ENCODE results near the gene SPINT2. TPM values are rescaled to one million over a fixed set of nuclear protein-coding genes. Genes with fewer than 3 reads are reported as not detected.

Gene SPINT2
- polyA plus RNA-seq, 3 donors, result 304 to 350 (median 332) TPM

DNA sequence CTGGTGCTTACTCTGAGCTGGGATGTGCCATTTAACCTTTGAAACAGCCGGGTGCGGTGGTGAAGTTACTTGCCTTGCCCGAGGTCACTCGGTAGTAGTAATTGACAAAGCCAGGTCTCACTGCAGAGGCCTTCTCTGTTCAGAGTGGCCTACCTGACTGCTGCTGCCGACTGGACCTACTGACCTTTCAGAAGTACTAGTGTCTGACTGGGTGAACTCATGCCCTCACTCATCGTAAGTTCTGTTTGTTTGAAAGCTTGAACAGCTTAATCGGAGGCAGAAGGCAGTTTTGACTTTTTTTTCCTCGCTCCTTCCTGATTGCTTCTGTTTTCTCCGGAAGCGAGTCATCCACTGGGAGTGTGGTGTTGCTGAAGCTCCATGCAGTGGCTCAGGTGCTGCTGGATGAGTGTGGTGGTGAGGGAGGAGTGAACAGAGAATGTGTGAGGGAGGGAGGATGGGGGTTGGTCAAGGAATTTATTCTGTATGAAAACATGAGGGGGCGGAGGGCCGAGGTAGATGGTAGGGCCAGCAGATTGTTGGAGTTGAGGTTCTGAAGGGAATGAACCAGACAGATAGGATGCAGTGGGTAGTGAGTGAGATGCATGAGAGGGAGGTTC is 2.7 kb downstream of the SPINT2 start:
- no peak for DNase-seq (ENCODE audit: low read depth in 3 of 3, low spot score in 2 of 3)

DNA sequence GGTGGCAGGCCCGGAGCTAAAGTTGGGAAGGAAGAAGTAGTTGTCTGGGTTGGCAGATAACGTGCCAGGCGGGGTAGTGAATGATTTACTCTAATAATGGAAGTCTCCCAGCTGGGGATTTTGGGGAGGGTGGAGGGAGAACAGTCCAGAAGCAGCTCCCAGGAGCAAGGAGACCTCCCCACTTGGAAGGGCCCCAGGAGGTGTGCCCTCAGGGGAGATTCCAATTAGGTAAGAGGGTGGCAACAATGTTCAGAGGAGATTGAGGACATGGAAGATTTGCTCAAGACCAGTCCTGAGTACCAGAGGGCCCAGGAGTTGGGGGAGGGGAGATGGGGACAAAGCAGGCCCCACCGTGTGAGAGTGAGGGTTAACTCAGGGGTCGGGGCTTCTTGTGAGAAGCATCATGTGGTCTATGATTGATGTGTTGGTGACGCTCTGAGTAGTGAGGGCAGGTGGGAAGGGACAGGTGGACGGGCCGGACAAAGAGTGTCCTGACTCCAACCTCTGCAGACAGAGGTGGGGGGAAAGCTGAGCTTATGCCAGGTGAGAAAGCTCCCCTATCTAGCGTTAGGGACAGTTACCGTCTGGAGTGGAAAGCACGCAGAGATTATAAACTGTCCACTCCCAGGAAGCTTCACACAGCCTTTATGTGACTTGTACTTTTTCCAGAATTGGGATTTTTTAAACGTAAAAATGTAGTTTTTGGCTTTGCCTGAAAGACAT is 3.5 kb downstream of the SPINT2 start:
- no peak for DNase-seq (ENCODE audit: low read depth in 3 of 3, low spot score in 2 of 3)

DNA sequence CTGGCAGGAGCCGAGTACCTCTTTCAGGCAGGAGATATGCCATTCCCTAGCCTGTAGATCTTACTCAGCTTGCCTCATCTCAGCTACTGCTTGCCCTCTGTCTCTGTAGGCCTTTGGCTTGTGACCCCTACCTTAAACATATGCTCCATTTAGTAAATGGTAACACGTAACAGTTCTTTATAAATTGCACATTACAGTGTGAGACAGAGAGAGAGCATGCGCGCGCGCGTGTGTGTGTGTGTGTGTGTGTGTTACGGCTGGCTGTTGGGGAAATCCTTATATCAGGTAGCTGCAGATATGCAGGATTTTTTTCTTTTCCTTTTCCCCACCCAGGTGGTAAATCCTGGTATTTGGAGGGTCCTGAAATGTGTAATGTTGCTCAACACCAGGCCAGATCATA is 4.2 kb downstream of the SPINT2 start:
- DNase-seq (ENCODE audit: low read depth in 3 of 3, low spot score in 2 of 3), result no peak

DNA sequence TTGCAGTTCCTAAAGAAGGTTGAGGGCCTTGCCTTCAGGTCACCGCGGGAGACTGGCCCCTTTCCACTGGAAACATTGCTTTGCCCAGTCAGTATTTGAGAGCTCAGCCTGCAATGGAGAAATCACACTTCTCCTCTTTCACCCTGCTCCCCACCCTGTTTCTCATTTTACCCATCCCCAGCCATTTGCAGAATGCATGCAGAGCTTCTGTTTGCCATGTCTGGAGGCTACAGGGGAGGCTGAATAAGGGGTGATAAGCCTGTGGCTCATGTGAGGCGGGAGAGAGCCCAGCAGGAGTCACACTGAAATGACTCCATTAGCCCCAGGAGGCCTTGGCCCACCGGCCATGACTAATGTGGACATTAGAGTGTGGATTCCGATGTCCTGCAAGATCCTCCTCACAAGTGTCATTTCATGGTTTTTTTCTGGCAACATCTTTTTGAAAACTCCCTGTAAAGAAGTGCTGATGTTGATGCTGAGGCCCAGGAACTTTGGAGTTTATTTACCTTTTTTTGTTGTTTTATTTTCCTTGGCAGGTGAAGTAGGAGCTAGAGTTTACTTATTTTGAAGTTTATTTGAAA is 6.3 kb downstream of the SPINT2 start:
- no peak for DNase-seq (ENCODE audit: low read depth in 3 of 3, low spot score in 2 of 3)

DNA sequence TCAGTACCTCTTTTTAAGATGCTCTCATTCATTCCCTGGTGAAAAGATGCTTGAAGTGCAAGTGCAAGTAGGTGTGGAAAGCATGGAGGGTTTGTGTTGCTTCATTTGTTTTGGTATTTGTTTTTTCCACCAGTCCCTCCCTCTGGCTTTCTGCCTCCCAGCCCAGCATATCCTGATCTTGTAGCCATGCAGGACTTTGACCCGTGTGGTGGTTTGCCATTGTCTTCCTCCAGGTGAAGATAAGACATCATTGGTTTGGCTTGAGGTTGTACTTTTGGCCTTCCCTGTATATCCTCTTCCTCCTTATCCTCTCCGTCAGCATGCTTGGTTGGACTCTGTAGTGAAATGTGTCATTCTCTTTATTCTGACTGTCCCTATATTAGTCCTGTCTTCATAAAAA is 9.1 kb downstream of the SPINT2 start:
- no peak for DNase-seq (ENCODE audit: low read depth in 3 of 3, low spot score in 2 of 3)

DNA sequence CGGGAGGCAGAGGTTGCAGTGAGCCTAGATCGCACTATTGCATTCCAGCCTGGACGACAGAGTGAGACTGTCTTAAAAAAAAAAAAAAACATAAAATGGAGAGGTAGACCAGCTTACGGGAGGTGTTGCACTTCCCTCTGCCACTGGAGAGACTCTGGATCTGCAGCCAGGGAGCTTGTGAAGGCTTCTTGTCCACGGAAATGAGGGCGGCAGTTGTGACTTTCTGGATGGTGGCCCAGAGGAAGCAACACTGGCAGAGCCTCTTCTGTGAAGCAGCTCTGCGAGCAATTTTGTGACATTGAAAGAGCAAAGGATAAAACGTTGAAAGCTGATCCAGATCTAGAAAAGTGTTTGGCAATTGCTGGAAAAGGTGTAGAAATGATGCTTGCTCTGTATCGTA is 10.4 kb downstream of the SPINT2 start:
- DNase-seq (ENCODE audit: low read depth in 3 of 3, low spot score in 2 of 3), result no peak

DNA sequence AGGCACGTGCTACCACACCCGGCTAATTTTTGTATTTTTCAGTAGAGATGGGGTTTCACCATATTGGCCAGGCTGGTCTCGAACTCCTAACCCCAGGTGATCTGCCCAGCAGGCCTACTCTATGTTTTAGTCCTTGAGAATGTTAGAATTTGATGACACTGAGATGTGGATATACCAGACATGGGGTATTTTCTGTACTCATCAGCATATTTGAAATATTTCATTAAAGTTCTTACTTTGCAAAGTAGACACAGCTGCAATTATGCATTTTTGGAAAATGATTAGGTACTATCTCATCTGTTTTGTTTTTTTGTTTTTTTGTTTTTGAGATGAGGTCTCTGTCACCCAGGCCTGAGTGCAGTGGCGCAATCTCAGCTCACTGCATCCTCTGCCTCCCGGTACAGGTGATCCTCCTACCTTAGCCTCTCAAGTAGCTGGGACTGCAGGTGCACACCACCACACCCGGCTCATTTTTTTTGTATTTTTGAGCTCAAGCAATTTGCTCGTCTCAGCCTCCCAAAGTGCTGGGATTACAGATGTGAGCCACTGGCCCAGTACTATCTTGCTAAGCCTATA is 12.7 kb downstream of the SPINT2 start:
- no peak for DNase-seq (ENCODE audit: low read depth in 3 of 3, low spot score in 2 of 3)

DNA sequence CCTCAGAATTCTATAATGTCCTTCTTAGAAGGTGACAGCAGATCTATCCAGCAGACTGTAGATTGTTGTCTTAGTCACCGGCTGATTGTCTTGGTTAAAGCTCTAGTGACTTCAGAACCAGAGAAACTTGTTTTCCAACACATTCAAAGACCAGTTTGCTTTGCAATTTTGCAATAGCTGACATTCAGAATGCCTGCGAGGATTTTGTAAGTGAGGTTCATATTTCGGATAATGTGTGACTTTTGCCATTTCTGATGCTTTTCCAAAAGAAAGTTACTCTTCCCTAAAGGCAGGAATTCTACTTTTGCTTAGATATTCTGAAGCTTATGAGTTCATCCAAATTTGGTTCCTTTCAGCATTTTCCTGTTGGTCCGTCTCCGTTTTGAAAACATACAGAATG is 13.2 kb downstream of the SPINT2 start:
- no peak for DNase-seq (ENCODE audit: low read depth in 3 of 3, low spot score in 2 of 3)

DNA sequence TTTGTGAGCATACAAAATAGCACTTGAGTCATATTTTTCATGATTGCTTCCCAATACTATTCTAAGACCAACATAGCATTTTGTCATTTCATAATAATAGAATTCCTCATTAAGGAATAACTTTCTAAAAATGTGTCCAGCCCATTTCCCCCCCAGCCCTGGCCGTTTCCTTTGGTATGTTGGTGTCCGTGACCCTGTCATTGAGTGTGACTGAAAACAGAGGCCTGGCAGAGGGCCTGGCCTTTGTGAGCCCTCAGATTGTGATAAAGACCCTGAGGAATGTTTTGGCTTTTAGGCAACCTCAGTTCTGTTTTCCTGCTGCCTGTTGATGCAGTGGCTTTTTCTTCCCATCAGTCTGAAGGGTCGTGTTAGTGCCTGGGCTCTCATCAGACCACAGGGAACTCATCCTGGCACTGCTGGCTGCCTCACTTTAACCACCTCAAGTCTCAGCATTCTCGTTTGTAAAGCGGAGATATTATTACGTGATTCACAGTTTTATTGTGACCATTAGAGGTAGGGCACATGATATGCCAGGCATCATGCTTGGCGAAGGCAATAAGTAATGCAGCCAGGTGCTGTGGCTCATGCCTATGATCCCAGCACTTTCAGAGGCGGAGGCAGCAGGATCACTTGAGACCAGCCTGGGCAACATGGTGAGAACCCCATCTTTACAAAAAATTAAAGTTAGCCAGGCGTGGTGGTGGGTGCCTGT is 13.8 kb downstream of the SPINT2 start:
- DNase-seq (ENCODE audit: low read depth in 3 of 3, low spot score in 2 of 3), result no peak

DNA sequence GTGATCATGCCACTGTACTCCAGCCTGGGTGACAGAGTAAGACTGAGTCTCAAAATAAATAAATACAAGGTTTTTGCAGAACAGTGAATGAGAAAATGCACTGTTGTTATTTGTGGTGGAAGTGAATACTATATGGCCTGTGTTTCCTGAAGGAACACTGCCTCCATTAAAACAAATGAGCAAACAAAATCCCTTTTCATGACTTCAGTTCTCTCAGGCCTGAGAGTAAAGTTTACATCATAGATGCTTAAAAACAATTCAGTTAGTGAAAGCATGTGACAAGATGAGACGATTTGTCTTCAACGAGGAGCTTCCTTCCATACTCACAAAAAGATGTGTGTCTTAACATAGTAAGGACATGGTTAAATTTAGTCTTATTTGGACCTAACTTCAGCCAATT is 14.4 kb downstream of the SPINT2 start:
- no peak for DNase-seq (ENCODE audit: low read depth in 3 of 3, low spot score in 2 of 3)

DNA sequence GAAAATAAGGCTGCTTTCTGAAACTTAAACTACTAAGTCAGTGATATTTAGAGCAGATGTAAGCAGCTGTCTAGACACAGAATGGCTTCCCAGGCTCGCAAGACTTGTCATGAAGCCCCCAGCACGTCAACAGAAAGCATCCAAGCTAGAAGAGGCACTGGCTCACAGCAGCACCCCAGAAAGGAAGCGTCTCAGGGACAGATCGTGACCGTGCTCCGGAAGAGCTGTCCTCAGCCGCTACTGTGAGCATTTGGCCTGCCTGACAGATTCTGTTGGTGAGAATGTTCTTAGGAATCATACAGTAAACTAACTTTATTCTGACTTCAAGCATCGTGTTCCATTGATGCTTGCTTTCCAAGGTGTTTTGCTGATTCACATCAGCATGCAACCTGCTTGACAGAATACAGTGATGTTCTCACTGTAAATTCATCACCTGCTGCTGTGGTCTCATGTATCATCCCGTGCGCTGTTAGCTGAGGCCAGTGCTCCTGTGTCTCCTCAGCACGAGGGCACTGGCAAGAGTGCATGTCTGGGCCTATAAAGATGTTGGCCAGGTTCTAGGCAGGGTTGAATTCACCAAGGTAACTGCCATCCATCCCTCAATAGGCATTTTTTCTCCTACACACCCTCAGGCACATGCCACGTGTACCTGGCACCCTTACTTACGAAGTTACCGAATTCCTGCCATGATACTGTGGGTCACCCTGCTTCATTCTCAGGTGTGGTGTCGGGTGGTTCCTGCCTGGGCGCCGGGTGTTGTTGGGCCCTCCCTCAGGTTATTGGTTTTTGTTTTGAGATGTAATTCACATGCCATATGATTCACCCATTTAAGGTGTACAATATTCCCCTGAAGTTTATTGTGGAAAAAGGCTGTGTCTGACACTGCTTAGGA is 15.9 kb downstream of the SPINT2 start:
- no peak for DNase-seq (ENCODE audit: low read depth in 3 of 3, low spot score in 2 of 3)

DNA sequence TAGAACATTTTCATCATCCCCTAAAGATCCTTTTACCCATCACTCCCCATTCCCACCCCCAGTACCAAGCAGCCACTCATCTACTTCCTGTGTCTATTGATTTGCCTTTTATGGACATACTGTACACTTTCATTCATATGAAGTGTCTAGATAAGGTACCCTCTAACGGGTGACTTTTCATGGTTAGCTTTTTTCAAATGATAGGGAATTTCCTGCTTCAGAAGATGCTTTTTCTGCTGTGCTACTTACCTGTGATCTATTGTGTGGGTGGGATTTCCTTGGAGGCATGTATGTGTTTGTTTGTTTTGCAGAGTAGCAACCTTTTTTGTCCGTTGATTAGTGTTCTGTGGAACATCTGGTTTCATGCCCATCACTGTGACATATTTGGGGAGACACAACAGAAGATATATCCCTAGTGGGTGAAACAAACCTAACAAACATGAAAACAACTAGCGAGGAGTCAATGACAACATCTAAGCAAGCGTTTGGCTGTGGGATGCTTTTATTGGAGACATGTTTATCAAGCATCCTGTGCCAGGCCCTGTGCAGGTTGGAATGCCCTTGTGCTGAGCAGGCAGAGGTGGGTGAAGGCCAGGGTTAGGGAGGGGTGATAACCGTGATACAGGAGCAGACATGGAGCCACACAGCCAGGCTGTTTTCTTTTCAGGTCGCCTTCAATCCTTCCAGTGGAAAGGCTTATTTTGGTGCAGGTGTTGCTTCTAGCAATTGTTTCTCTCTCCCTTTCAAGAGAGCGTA is 17.6 kb downstream of the SPINT2 start:
- no peak for DNase-seq (ENCODE audit: low read depth in 3 of 3, low spot score in 2 of 3)

DNA sequence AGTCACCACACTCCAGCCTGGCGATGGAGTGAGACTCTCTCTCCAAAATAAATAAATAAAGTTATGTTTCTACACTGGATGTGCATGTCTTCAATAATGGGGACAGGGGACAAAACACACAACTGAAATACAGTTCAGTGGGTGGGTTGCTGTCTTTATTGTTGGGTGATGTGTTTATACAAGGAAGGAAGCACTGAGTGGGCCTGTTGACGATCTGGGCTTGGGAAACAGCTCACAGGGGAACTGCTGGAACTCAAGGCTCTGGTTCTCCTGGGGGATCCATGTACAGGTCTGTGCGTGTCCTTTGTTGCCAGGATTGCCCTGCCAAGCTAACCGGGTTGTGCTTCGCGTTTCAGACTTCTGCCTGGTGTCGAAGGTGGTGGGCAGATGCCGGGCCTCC is 18.9 kb downstream of the SPINT2 start:
- DNase-seq (ENCODE audit: low read depth in 3 of 3, low spot score in 2 of 3), result no peak

DNA sequence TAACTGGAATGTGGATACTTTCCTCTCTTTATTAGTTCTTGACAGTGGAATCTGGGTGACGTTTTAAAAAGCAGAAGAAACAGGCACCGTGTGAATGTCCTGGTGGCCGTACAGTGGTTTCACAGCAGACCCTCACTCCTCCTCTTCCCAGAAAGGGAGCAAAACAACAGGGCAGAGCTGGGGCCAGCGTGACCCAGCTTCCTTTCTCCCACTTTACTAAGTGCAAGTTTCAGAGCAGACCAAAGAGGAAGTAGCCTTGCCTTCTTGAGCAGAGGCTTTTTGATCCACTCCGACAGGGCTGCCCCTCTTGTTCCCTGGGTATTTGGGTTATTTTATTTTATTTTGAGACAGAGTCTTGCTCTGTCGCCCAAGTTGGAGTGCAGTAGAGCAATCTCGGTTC is 20.0 kb downstream of the SPINT2 start:
- DNase-seq (ENCODE audit: low read depth in 3 of 3, low spot score in 2 of 3), result no peak

DNA sequence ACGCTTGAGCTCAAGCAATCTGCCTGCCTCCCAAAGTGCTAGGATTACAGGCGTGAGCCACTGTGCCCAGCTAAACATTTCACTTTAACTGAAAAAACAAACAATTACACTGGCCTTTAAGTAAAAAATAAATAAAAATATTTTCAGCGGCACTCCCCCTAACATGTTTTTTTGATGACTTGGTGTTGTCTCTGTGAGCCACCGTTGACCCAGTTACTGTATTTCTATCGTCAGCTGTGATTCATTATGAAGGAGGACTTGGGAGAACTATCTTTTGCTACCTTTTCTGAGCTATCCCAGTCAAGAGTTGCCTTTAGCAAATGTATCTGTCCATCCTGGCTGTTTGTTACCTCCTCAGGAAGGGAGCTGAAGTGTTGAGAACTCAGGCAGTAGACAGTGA is 21.2 kb downstream of the SPINT2 start:
- no peak for DNase-seq (ENCODE audit: low read depth in 3 of 3, low spot score in 2 of 3)

DNA sequence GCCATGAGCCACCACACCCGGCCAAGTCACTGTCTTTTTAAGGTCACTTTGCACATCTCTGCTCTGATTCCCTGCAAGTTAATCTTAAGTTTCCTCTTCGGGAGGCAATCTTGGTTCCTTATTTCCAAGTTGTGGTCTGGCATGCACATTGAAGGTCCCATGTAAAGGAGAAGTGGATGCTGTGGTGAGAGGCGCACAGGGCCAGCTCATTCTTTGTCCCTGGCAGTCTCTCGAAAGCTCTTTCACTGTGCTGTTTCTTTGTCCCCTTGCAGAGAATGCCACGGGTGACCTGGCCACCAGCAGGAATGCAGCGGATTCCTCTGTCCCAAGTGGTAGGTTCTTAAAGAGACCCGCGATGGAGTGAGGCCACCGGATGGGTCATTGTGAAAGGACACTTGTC is 23.2 kb downstream of the SPINT2 start:
- DNase-seq (ENCODE audit: low read depth in 3 of 3, low spot score in 2 of 3), result no peak

DNA sequence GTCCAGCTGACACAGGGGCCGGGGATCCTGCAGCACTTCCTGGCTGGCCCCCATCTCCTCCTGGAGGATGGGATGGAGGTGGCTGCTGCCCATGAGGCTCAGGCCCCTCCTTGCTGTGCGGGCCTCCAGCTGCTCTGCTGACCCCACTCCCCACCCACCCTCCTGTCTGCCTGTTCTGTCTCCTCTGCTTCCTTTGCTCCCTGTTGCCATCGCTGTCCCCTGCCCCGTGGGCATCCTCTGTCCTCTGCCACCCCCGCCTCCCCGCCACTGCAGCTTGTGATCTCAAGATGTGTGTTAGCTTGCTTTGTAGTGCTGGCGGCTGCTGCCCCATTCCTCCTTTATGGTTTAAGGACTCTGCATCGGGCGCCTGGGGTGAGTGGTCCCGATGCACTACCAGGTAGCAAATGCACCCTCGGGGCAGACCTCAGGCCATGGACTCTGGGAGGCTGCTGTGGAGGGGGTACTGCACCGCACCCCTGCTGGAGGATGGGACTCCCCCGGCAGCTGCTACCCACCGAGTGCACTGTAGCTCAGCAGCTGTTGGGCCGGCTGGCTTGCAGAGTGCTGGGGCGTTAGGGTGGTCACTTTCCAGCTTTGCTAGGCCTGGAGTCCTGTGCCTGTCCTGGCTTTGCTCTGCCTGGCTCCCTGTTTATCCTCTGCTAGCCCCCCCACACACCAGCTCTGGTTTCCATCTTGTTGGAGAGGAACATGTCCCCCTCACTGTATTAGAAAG is 23.9 kb downstream of the SPINT2 start:
- DNase-seq (ENCODE audit: low read depth in 3 of 3, low spot score in 2 of 3), result no peak

DNA sequence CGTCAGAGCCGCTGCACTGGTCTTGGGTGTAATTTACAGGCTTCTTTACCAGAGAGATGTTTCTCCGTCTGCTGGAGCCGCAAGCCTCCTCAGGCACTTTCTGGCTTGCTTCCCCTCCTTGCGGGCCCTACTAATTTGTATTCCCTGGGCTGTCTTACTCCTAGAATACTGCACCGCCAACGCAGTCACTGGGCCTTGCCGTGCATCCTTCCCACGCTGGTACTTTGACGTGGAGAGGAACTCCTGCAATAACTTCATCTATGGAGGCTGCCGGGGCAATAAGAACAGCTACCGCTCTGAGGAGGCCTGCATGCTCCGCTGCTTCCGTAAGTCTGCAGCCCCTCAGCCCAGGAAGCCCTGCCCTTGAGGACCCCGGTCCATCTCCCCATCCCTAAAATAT is 25.6 kb downstream of the SPINT2 start:
- DNase-seq (ENCODE audit: low read depth in 3 of 3, low spot score in 2 of 3), result no peak

DNA sequence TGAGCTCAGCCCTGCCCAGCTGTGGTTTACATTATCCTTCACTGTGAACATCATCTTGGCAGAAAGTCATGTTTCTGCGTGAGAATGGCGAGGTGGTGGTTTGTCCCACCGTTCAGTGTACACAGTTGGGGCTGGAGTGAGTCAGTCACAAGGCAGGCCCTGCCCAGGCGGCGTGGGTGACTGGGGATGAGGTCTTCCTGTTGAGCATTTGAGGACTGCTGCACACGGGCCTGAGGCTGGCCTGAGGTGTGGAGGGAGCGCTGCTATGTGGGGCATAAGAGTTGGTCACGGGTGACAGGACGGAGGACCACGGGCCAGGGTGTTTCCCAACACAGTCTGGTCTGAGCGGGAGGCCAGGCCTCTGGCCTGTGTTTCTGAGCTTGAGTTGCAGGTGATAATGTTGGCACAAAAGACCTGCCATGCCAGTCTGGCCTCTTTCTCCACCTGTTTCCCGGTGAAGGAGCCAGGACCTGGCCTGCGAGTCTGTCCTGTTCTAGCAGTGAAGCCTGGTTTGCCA is 26.3 kb downstream of the SPINT2 start:
- DNase-seq (ENCODE audit: low read depth in 3 of 3, low spot score in 2 of 3), result no peak
